HUES48 (cell line): ENCODE data around the gene HIGD1A.

Source experiments
- H3K27ac ChIP-seq: one replicate; pipeline ENCODE4 v1.7.0; 2013; ENCODE audit warnings: low read depth, low read length, inconsistent platforms
- H3K27me3 ChIP-seq: 2 replicates; pipeline ENCODE4 v1.6.1; 2013; ENCODE audit warnings: mild to moderate bottlenecking, low read length; ENCODE audit not compliant: control insufficient read depth, insufficient read depth
- H3K36me3 ChIP-seq: 2 replicates; pipeline ENCODE4 v1.6.1; 2013; ENCODE audit warnings: low read length; ENCODE audit not compliant: control insufficient read depth, insufficient read depth
- H3K4me1 ChIP-seq: 2 replicates; pipeline ENCODE4 v1.6.1; 2013; ENCODE audit warnings: mild to moderate bottlenecking, low read length; ENCODE audit not compliant: control insufficient read depth, insufficient read depth
- H3K4me3 ChIP-seq: 2 replicates; pipeline ENCODE4 v1.5.1; 2013; ENCODE audit warnings: mild to moderate bottlenecking, low read depth, low read length
- H3K9ac ChIP-seq: 2 replicates; pipeline ENCODE4 v1.6.1; 2013; ENCODE audit warnings: mild to moderate bottlenecking, low read depth, low read length, moderate library complexity
- H3K9me3 ChIP-seq: 2 replicates; pipeline ENCODE4 v1.6.1; 2013; ENCODE audit warnings: low read length; ENCODE audit not compliant: control insufficient read depth, insufficient read depth

The HIGD1A gene

GRCh38 chr3:42771271-42771670, 33.0 kb downstream of the HIGD1A start:
- Histone ChIP-seq H3K4me3 (no peak overlapping the region), H3K27ac (no peak overlapping the region), H3K36me3 (no peaks in the 10 kb centered on the region), H3K27me3 (peaks cover 14% of the 10 kb centered on the region; the same call in 1 of the 2 replicates), H3K4me1 (no peaks in the 10 kb centered on the region), H3K9ac (no peak overlapping the region), H3K9me3 (no peaks in the 10 kb centered on the region)

- no peaks in the 10 kb centered on the region for H3K9me3 ChIP-seq
- no peak overlapping the region for H3K27ac ChIP-seq
- peaks cover 14% of the 10 kb centered on the region; the same call in 1 of the 2 replicates for H3K27me3 ChIP-seq
- peaks cover 5% of the 10 kb centered on the region; the same call in 1 of the 2 replicates for H3K4me1 ChIP-seq
- H3K9ac ChIP-seq = no peak overlapping the region
- no peak overlapping the region for H3K4me3 ChIP-seq
- no peaks in the 10 kb centered on the region for H3K36me3 ChIP-seq
Measured at GRCh38 chr3:42769477-42770131, 34.7 kb downstream of the HIGD1A start.

GRCh38 chr3:42764561-42765295, 39.6 kb downstream of the HIGD1A start:
- Histone ChIP-seq H3K27ac (no peak overlapping the region), H3K9ac (no peak overlapping the region), H3K27me3 (no peaks in the 10 kb centered on the region), H3K4me3 (no peak overlapping the region), H3K9me3 (no peaks in the 10 kb centered on the region), H3K4me1 (peaks cover 8% of the 10 kb centered on the region), H3K36me3 (no peaks in the 10 kb centered on the region)

- Histone ChIP-seq H3K27ac (no peak overlapping the region), H3K9ac (no peak overlapping the region), H3K36me3 (no peaks in the 10 kb centered on the region), H3K4me3 (no peak overlapping the region), H3K27me3 (no peaks in the 10 kb centered on the region), H3K4me1 (peaks cover 8% of the 10 kb centered on the region), H3K9me3 (no peaks in the 10 kb centered on the region)
Measured at GRCh38 chr3:42764115-42764514, 40.2 kb downstream of the HIGD1A start.

- H3K27me3 ChIP-seq = no peaks in the 10 kb centered on the region
- H3K4me3 ChIP-seq = no peak overlapping the region
- H3K36me3 ChIP-seq = no peaks in the 10 kb centered on the region
- no peaks in the 10 kb centered on the region for H3K9me3 ChIP-seq
- H3K4me1 ChIP-seq = peaks cover 8% of the 10 kb centered on the region
- H3K27ac ChIP-seq = no peak overlapping the region
- no peak overlapping the region for H3K9ac ChIP-seq
Measured at GRCh38 chr3:42763021-42763420, 41.3 kb downstream of the HIGD1A start.

- Histone ChIP-seq H3K9me3 (no peaks in the 10 kb centered on the region), H3K4me3 (no peak overlapping the region), H3K27ac (no peak overlapping the region), H3K9ac (no peak overlapping the region), H3K27me3 (no peaks in the 10 kb centered on the region), H3K4me1 (peaks cover 8% of the 10 kb centered on the region), H3K36me3 (no peaks in the 10 kb centered on the region)
Measured at GRCh38 chr3:42762046-42762724, 42.1 kb downstream of the HIGD1A start.

GRCh38 chr3:42758126-42758525, 46.2 kb downstream of the HIGD1A start:
- H3K36me3 ChIP-seq = no peaks in the 10 kb centered on the region
- H3K9me3 ChIP-seq = no peaks in the 10 kb centered on the region
- H3K9ac ChIP-seq = no peak overlapping the region
- no peak overlapping the region for H3K4me3 ChIP-seq
- H3K27ac ChIP-seq = no peak overlapping the region
- 0 out of 2 replicates have a peak, but pooled peaks cover 2% of the 10 kb centered on the region for H3K4me1 ChIP-seq
- H3K27me3 ChIP-seq = no peaks in the 10 kb centered on the region

- Histone ChIP-seq H3K9me3 (no peaks in the 10 kb centered on the region), H3K4me1 (0 out of 2 replicates have a peak, but pooled peaks cover 2% of the 10 kb centered on the region), H3K36me3 (no peaks in the 10 kb centered on the region), H3K9ac (no peak overlapping the region), H3K4me3 (no peak overlapping the region), H3K27me3 (no peaks in the 10 kb centered on the region), H3K27ac (no peak overlapping the region)
Measured at GRCh38 chr3:42756681-42757213, 47.5 kb downstream of the HIGD1A start.

GRCh38 chr3:42755681-42756578, 48.4 kb downstream of the HIGD1A start:
- Histone ChIP-seq H3K9ac (no peak overlapping the region), H3K27me3 (no peaks in the 10 kb centered on the region), H3K27ac (no peak overlapping the region), H3K9me3 (no peaks in the 10 kb centered on the region), H3K36me3 (no peaks in the 10 kb centered on the region), H3K4me1 (0 out of 2 replicates have a peak, but pooled peaks cover 2% of the 10 kb centered on the region), H3K4me3 (no peak overlapping the region)

GRCh38 chr3:42753757-42754156, 50.5 kb downstream of the HIGD1A start:
- H3K9ac ChIP-seq = no peak overlapping the region
- no peaks in the 10 kb centered on the region for H3K36me3 ChIP-seq
- H3K4me3 ChIP-seq = no peak overlapping the region
- no peaks in the 10 kb centered on the region for H3K27me3 ChIP-seq
- H3K27ac ChIP-seq = no peak overlapping the region
- peaks cover 7% of the 10 kb centered on the region for H3K4me1 ChIP-seq
- H3K9me3 ChIP-seq = no peaks in the 10 kb centered on the region
